Left renal cortex interstitium (tissue), 4 donors: Measurements from ENCODE around the gene RPS24. TPM values are rescaled to one million over a fixed set of nuclear protein-coding genes. Genes with fewer than 3 reads are reported as not detected.
"Not testable (repeated sequence)": the region's sequence is repeated elsewhere in the genome, so short reads cannot be mapped to it uniquely, and the experiment has no call there.

Source experiments
- DNase-seq, 4 donors: peaks; one replicate each; pipeline ENCODE4 v3.0.0-alpha.2; 2013; ENCODE audit warnings: low read depth in 4 of 4, low spot score in 2 of 4, missing footprints in 1 of 4
- polyA plus RNA-seq, 4 donors: library from polyadenylated mRNA; unstranded; fragments of 120-200 nt; gene quantifications; one replicate each; pipeline ENCODE4 v1.2.1, GENCODE V29; 2013; ENCODE audit not compliant: insufficient read length in 4 of 4

Gene RPS24
- polyA plus RNA-seq, 4 donors: 2,809 to 4,506 (median 3,046) TPM

GRCh38 chr10:78047314-78047891 is 13.7 kb downstream of the RPS24 start:
- DNase-seq: peak; percentile 60 to 87 (median 81)

GRCh38 chr10:78049851-78050250 is 16.2 kb downstream of the RPS24 start:
- DNase-seq: no peak

- no peak for DNase-seq
These were observed 19.7 kb downstream of the RPS24 start for GRCh38 chr10:78053211-78053868.

- DNase-seq: no peak
These were observed 24.9 kb downstream of the RPS24 start for GRCh38 chr10:78058562-78058961.

- no peak for DNase-seq
These were observed 26.4 kb downstream of the RPS24 start for GRCh38 chr10:78059906-78060702.

GRCh38 chr10:78062296-78062695 is 28.6 kb downstream of the RPS24 start:
- DNase-seq: no peak

- no peak for DNase-seq
These were observed 29.6 kb downstream of the RPS24 start for GRCh38 chr10:78063236-78063635.

GRCh38 chr10:78064919-78065318 is 31.3 kb downstream of the RPS24 start:
- not testable (repeated sequence) for DNase-seq

- DNase-seq: no peak
These were observed 31.9 kb downstream of the RPS24 start for GRCh38 chr10:78065611-78066010.

GRCh38 chr10:78066012-78066411 is 32.3 kb downstream of the RPS24 start:
- DNase-seq: no peak

- DNase-seq: no peak
These were observed 33.2 kb downstream of the RPS24 start for GRCh38 chr10:78066728-78067430.

GRCh38 chr10:78069151-78069550 is 35.5 kb downstream of the RPS24 start:
- no peak for DNase-seq

GRCh38 chr10:78070064-78070463 is 36.4 kb downstream of the RPS24 start:
- not testable (repeated sequence) for DNase-seq

GRCh38 chr10:78070726-78071125 is 37.1 kb downstream of the RPS24 start:
- no peak for DNase-seq

- no peak for DNase-seq
These were observed 37.6 kb downstream of the RPS24 start for GRCh38 chr10:78071140-78071856.

GRCh38 chr10:78071857-78072179 is 38.2 kb downstream of the RPS24 start:
- DNase-seq: no peak

GRCh38 chr10:78072504-78072903 is 38.8 kb downstream of the RPS24 start:
- no peak for DNase-seq

GRCh38 chr10:78075806-78076205 is 42.1 kb downstream of the RPS24 start:
- not testable (repeated sequence) for DNase-seq

- DNase-seq: no peak
These were observed 45.1 kb downstream of the RPS24 start for GRCh38 chr10:78078539-78079330.

GRCh38 chr10:78079411-78079810 is 45.7 kb downstream of the RPS24 start:
- DNase-seq: no peak
